Measurements from ENCODE around the gene RBMS1.

DNA sequence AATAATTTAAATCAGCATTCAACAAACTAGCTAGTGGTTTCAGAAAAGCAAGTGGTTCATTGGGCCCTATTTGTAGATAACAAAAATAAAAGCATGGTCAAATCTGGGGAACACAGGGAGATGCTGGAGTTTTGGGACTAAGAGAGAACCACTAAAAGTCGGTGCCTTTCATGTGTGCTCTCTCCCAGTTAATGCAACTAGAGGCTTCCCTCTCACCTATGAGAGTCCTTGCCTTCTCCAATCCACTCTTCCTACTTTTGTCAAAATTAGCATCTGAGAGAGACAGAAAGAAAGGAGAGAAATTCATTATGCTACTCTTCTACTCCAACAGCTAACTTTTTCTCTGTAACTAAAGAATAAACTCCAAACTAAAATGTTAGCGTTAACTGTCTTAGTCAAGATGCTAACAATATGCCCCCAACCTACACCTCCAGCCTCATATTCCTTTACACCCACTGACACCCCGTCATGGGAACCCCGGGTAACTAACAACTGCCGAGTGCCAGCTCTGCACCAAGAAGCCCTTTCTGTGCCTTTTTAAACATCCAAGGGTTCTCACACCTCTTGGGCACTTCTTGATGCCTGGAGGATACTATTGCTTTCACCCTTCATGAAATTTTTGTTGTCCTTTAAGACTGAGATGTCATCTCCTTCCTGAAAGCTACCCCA, 133.4 kb downstream of the RBMS1 start:
- TF ChIP-seq, protein P1, sequence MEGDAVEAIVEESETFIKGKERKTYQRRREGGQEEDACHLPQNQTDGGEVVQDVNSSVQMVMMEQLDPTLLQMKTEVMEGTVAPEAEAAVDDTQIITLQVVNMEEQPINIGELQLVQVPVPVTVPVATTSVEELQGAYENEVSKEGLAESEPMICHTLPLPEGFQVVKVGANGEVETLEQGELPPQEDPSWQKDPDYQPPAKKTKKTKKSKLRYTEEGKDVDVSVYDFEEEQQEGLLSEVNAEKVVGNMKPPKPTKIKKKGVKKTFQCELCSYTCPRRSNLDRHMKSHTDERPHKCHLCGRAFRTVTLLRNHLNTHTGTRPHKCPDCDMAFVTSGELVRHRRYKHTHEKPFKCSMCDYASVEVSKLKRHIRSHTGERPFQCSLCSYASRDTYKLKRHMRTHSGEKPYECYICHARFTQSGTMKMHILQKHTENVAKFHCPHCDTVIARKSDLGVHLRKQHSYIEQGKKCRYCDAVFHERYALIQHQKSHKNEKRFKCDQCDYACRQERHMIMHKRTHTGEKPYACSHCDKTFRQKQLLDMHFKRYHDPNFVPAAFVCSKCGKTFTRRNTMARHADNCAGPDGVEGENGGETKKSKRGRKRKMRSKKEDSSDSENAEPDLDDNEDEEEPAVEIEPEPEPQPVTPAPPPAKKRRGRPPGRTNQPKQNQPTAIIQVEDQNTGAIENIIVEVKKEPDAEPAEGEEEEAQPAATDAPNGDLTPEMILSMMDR (IDR thresholded peaks at IDR 0.05; ENCODE audit: low read depth, low read length), result no peak
- no peak for TF ChIP-seq EZH2phosphoT487 (IDR thresholded peaks at IDR 0.05; ENCODE audit: low read depth)

Measured in OCI-LY3 (cell line).